Left ventricle myocardium inferior (tissue), 1 donor: ENCODE results near the gene YES1. TPM values are rescaled to one million over a fixed set of nuclear protein-coding genes. Genes with fewer than 3 reads are reported as not detected.
"Not testable (repeated sequence)": the region's sequence is repeated elsewhere in the genome, so short reads cannot be mapped to it uniquely, and the experiment has no call there.

Experiments used
- DNase-seq: peaks from one replicate; pipeline ENCODE4 v3.0.0-alpha.2; 2020
- H3K27ac ChIP-seq: fragments of 200-600 bp; replicated peaks from 2 replicates; pipeline ENCODE4 v1.8.0; 2021
- H3K27me3 ChIP-seq: fragments of 200-600 bp; 2 replicates; pipeline ENCODE4 v1.8.0; 2021; ENCODE audit warnings: low read depth
- H3K36me3 ChIP-seq: fragments of 200-600 bp; 2 replicates; pipeline ENCODE4 v1.8.0; 2021
- H3K4me1 ChIP-seq: fragments of 200-600 bp; 2 replicates; pipeline ENCODE4 v1.8.0; 2021
- H3K4me3 ChIP-seq: fragments of 200-600 bp; 2 replicates; pipeline ENCODE4 v1.8.0; 2021; ENCODE audit warnings: mild to moderate bottlenecking, moderate library complexity
- H3K9me3 ChIP-seq: fragments of 200-600 bp; replicated peaks from 2 replicates; pipeline ENCODE4 v1.8.0; 2021
- intact Hi-C: fragments of 100-400 bp; cut with micrococcal nuclease; formaldehyde crosslinking; loops from one replicate; pipeline ENCODE4 v1.11.0; 2022
- total RNA-seq: library from RNA; stranded (reverse); fragmentation: NEBNext Ultra II Directional; extraction: Animal tissue kit (Norgen Biotek cat#: 25700); gene quantifications from one replicate; pipeline ENCODE4 v1.2.1, GENCODE V29; 2021
- TF ChIP-seq, protein P1 (sequence below): fragments of 200-600 bp; IDR thresholded peaks from 2 replicates; pipeline ENCODE4 v1.8.0; 2021; ENCODE audit warnings: antibody characterized with exemption, mild to moderate bottlenecking, borderline replicate concordance
- donor health status: DM: no; HTN: yes; CAD: no; lungs with severe emphysema.

The YES1 gene
- total RNA-seq, 1 donor from 2014 or later: 21.7 TPM

DNA sequence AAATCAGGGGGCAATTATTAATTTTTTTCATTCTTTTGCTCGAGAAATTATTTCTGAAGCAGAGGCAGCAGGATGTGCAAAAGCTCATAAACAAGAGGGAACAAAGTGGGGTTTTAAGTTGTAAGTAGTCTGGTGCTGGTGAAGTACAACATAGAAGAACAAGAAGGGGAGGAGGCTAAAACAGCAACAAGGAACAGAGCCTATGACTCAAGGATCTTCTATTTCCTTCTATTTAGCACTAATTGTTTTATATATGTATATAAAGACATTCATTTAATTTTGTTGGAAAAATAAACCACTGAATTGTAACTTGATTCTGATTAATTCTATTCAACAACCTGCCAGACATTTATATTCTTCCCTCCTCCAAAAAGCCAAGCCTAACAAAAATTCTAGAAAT is 35.0 kb downstream of the YES1 start:
- TF ChIP-seq, protein P1, sequence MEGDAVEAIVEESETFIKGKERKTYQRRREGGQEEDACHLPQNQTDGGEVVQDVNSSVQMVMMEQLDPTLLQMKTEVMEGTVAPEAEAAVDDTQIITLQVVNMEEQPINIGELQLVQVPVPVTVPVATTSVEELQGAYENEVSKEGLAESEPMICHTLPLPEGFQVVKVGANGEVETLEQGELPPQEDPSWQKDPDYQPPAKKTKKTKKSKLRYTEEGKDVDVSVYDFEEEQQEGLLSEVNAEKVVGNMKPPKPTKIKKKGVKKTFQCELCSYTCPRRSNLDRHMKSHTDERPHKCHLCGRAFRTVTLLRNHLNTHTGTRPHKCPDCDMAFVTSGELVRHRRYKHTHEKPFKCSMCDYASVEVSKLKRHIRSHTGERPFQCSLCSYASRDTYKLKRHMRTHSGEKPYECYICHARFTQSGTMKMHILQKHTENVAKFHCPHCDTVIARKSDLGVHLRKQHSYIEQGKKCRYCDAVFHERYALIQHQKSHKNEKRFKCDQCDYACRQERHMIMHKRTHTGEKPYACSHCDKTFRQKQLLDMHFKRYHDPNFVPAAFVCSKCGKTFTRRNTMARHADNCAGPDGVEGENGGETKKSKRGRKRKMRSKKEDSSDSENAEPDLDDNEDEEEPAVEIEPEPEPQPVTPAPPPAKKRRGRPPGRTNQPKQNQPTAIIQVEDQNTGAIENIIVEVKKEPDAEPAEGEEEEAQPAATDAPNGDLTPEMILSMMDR: no peak
- intact Hi-C loops: no loop called here

DNA sequence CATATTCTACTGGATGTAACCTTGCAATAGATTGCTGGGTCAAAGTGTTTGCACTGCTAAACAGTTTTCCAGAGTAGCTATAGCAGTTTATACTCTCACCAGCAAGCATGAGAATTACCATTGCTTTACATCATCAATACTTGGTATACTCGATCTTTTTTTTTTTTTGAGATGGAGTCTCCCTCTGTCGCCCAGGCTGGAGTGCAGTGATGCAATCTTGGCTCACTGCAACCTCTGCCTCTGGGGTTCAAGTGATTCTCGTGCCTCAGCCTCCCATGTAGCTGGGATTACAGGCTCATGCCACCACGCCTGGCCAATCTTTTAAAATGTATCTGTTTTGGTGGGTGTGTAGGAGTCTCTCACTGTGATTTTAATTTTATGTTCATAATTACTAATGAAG is 36.0 kb downstream of the YES1 start:
- H3K27ac ChIP-seq, DNase-seq, H3K9me3 ChIP-seq, intact Hi-C loops, H3K27me3 ChIP-seq, H3K36me3 ChIP-seq, H3K4me3 ChIP-seq: not testable (repeated sequence)
- H3K4me1 ChIP-seq: peaks cover 36% of the 10 kb centered on the region

More for the DNA sequence above, 35.0 kb downstream of the YES1 start:
- Histone ChIP-seq H3K36me3 (no peaks in the 10 kb centered on the region), H3K4me1 (peaks cover 35% of the 10 kb centered on the region), H3K4me3 (no peak overlapping the region), H3K27ac (no peak overlapping the region), H3K9me3 (no peaks in the 10 kb centered on the region), H3K27me3 (no peaks in the 10 kb centered on the region)
- no peak for DNase-seq

DNA sequence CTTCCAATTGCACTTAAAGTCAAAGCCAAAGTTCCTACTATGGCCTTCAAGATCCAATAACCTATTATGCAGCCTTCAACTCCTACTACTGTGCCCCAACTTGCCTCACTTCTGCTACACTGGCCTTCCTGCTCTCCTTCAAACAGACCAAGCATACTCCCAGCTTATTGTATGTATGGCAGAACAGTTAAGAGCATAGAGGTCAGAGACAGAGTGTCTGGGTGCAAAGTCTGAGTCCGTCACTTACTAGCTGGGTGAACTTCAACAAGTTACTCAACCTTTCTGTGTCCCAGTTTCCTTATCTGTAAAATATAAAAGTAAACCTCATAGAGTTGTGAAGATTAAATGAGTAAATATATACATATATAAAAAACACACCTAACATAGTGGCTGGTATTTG is 37.2 kb downstream of the YES1 start:
- H3K27ac ChIP-seq: no peak overlapping the region
- no peaks in the 10 kb centered on the region for H3K27me3 ChIP-seq
- intact Hi-C loops: no loop called here
- no peaks in the 10 kb centered on the region for H3K36me3 ChIP-seq
- no peak overlapping the region for H3K4me3 ChIP-seq
- TF ChIP-seq, protein P1: no peak
- no peak for DNase-seq
- no peaks in the 10 kb centered on the region for H3K9me3 ChIP-seq
- H3K4me1 ChIP-seq: peaks cover 39% of the 10 kb centered on the region

DNA sequence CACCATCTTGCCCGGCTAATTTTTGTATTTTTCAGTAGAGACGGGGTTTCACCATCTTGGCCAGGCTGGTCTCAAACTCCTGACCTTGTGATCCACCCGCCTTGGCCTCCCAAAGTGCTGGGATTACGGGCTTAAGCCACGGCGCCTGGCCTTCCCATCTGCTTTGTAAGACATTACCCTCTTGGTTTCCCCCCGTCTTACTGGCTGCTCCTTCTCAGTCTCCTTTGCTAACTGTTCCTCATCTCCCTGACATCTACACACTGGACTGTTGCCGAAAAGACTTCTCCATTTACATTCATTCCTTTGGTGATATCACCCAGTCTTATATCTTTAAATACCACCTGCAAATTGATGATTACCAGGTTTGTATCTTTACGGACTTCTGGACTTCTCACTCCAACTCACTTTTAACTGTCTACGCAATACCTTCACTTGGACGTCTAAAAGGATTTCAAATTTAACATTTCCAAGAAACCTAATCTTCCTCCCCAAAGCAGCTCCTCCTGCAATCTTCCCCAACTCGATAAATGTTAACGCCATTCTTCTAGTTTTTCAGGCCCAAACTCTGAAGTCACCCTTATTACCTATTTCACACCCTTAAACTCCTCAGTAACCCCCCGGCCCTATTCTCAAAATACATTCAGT is 37.9 kb downstream of the YES1 start:
- TF ChIP-seq, protein P1: no peak
- DNase-seq: no peak
- no peak overlapping the region for H3K27ac ChIP-seq
- H3K4me1 ChIP-seq: peaks cover 32% of the 10 kb centered on the region
- intact Hi-C loops: no loop called here
- H3K36me3 ChIP-seq: no peaks in the 10 kb centered on the region
- no peaks in the 10 kb centered on the region for H3K9me3 ChIP-seq
- H3K4me3 ChIP-seq: no peak overlapping the region
- no peaks in the 10 kb centered on the region for H3K27me3 ChIP-seq

DNA sequence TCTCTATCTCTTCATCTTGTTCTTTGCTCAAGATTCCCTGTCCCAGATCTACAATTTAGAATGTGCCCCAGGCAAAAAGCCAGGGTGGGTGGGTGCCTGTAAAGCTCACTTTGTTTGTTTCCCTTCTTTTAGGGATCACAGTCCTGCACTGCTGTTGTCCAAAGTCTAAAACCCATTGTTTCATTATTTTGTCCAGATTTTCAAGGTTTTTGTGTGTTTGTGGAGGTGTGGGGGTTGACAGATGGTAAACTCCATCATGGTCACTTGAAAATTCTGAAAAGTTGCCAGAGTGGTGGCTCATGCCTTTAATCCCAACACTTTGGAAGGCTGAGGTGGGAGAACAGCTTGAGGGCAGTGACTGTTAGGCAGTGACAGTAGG is 41.5 kb downstream of the YES1 start:
- Histone ChIP-seq H3K36me3 (no peaks in the 10 kb centered on the region), H3K27ac (no peak overlapping the region), H3K9me3 (no peaks in the 10 kb centered on the region), H3K27me3 (no peaks in the 10 kb centered on the region), H3K4me1 (peaks cover 18% of the 10 kb centered on the region), H3K4me3 (no peak overlapping the region)
- TF ChIP-seq, protein P1: no peak
- intact Hi-C loops: no loop called here
- no peak for DNase-seq

DNA sequence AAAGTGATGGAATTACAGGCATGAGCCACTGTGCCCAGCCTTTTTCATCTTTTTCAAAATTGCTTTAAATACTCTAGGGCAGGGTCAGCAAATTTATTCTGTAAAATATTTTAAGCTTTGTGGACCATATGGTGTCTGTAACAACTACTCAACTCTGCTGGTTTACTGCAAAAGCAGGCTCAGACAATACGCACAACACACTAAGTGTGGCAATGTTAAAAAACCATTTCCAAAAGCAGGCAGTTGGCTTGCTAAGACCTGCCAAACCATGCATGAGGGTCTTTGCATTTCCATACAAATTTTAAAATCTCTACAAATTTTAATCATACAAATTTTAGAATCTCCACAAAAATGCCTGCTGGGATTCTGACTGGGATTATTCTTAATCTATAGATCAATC is 44.1 kb downstream of the YES1 start:
- TF ChIP-seq, protein P1: no peak
- intact Hi-C loops: no loop called here
- Histone ChIP-seq H3K4me1 (peaks cover 22% of the 10 kb centered on the region), H3K9me3 (no peaks in the 10 kb centered on the region), H3K4me3 (no peak overlapping the region), H3K27ac (no peak overlapping the region), H3K36me3 (no peaks in the 10 kb centered on the region), H3K27me3 (no peaks in the 10 kb centered on the region)
- DNase-seq: no peak
